NT2/D1 (cell line): ENCODE measurements around the gene SMIM9.

Source experiments
- SUZ12 ChIP-seq: IDR thresholded peaks from 2 replicates; pipeline ENCODE4 v1.6.1; 2011; ENCODE audit not compliant: insufficient read length, insufficient read depth; ENCODE audit errors: extremely low read depth
- YY1 ChIP-seq: IDR thresholded peaks from 2 replicates; pipeline ENCODE4 v1.6.1; 2011; ENCODE audit not compliant: insufficient read length, insufficient read depth
- ZNF274 ChIP-seq: IDR thresholded peaks from 2 replicates; pipeline ENCODE4 v1.6.1; 2011; ENCODE audit warnings: mild to moderate bottlenecking, low read depth, low read length

GRCh38 chrX:154779261-154779660 is 55.2 kb downstream of the SMIM9 start:
- no peak for TF ChIP-seq YY1
- no peak for TF ChIP-seq SUZ12
- TF ChIP-seq ZNF274, result no peak
